BLaER1 treated with 17β-estradiol and CSF1 and Interleukin-3, amounts not matched to agents 10 nM and 100 nM (cell line): ENCODE measurements around the gene TUBA4A.
"Not testable (repeated sequence)": the region's sequence is repeated elsewhere in the genome, so short reads cannot be mapped to it uniquely, and the experiment has no call there.

Experiments
- H3K27ac ChIP-seq, 11 experiments: shearing (Covaris generic); formaldehyde crosslinking; 2 replicates each; pipeline ENCODE4 v1.8.1; 2022
- H3K27me3 ChIP-seq, 11 experiments: shearing (Covaris generic); formaldehyde crosslinking; 2 replicates each; pipeline ENCODE4 v1.8.1; 2022
- H3K36me3 ChIP-seq, 11 experiments: shearing (Covaris generic); formaldehyde crosslinking; 2 replicates each; pipeline ENCODE4 v1.8.1; 2022
- H3K4me1 ChIP-seq, 10 experiments: shearing (Covaris generic); formaldehyde crosslinking; 2 replicates each; pipeline ENCODE4 v1.8.1; 2022
- H3K4me2 ChIP-seq, 11 experiments: shearing (Covaris generic); formaldehyde crosslinking; 2 replicates each; pipeline ENCODE4 v1.8.1; 2022
- H3K4me3 ChIP-seq, 10 experiments: shearing (Covaris generic); formaldehyde crosslinking; 2 replicates each; pipeline ENCODE4 v1.8.1; 2022
- H3K9ac ChIP-seq, 11 experiments: shearing (Covaris generic); formaldehyde crosslinking; 2 replicates each; pipeline ENCODE4 v1.8.1; 2022
- H3K9me3 ChIP-seq, 11 experiments: shearing (Covaris generic); formaldehyde crosslinking; replicated peaks in 1 of 11; 2 replicates each; pipeline ENCODE4 v1.8.1; 2022
- H4K20me1 ChIP-seq, 11 experiments: shearing (Covaris generic); formaldehyde crosslinking; 2 replicates each; pipeline ENCODE4 v1.8.1; 2022
- Cebpa-rat ChIP-seq, 11 experiments: shearing (Covaris generic); IDR thresholded peaks; 2 replicates each; pipeline ENCODE4 v1.8.1; 2022

Gene TUBA4A

DNA sequence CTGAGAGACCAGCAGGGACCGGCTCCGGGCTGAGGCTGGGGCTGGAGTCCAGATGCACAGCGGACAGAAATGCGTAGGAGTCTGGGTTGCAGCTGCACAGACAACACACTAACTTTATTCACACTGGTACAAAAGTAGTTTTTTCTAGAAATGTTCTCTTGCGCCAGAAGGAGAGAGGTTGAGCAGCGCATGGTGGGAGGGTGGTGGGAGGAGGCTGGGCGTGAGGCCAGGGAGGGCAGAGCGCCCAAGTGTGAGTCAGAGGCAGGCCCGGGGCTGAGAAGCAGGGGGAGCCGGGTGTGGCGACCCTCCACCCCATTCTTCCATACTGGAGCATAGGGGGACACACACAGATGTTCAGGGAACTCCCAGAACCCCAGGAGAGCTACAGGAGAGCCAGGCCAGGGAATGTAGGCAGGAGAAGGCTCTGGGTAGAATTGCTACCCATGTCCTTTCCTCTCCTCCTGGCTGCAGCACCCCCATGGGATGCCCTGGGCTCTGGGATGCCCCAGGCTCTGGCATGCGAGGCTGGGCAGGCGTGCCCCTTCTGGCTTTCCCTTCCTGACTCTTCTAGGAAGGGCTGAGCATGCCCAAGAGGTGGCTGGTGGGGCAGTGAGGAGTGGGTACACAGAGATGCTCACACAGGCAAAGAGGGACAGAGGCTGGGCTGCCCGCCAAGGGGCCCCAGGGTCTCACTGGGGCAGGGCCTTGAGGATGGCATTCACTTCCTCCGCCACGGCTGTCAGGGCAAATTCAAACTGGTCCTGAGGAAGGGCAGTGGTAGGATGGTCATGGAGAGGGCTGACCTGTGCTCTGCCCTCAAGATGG is 36.0 kb upstream of the TUBA4A start:
- Histone ChIP-seq H3K4me1 (peaks cover 19 to 48% (median 28%) of the 10 kb centered on the region in 10 experiments), H3K9ac (no peak overlapping the region), H4K20me1 (peaks cover 0 to 20% (median 7%) of the 10 kb centered on the region in 11 experiments; a peak in 11 of 22 replicates), H3K9me3 (no peaks in the 10 kb centered on the region), H3K27ac (no peak overlapping the region), H3K4me3 (no peak overlapping the region), H3K27me3 (no peaks in the 10 kb centered on the region; a peak in 2 of 22 replicates), H3K4me2 (peak overlapping the region in 2 of 11 experiments; percentile 14 to 18; a peak in 2 of 22 replicates), H3K36me3 (peaks cover 0 to 16% (median 0%) of the 10 kb centered on the region in 11 experiments; a peak in 7 of 22 replicates)
- TF ChIP-seq Cebpa-rat (IDR thresholded peaks at IDR 0.05) = no peak

DNA sequence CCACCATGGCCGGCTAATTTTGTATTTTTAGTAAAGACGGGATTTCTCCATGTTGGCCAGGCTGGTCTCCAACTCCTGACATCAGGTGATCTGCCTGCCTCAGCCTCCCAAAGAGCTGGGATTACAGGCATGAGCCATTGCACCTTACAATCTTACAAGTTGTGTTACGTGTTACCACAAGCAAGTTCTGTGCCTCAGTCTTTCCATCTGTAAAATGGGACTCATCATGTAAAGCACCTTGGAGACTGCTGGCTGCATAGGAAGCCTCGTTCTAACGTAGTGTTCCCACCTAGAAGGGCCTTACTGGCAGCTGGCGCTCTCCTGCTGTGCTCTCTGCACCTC is 35.4 kb upstream of the TUBA4A start:
- TF ChIP-seq Cebpa-rat (IDR thresholded peaks at IDR 0.05) = no peak
- H3K27me3 ChIP-seq = no peaks in the 10 kb centered on the region; a peak in 1 of 22 replicates
- no peaks in the 10 kb centered on the region for H3K9me3 ChIP-seq
- H3K4me2 ChIP-seq = no peak overlapping the region
- peaks cover 0 to 21% (median 0%) of the 10 kb centered on the region in 11 experiments; a peak in 7 of 22 replicates for H3K36me3 ChIP-seq
- no peak overlapping the region for H3K9ac ChIP-seq
- H3K27ac ChIP-seq = no peak overlapping the region
- H3K4me1 ChIP-seq = peaks cover 21 to 50% (median 30%) of the 10 kb centered on the region in 10 experiments
- H3K4me3 ChIP-seq = no peak overlapping the region
- peaks cover 0 to 25% (median 12%) of the 10 kb centered on the region in 11 experiments; a peak in 12 of 22 replicates for H4K20me1 ChIP-seq

DNA sequence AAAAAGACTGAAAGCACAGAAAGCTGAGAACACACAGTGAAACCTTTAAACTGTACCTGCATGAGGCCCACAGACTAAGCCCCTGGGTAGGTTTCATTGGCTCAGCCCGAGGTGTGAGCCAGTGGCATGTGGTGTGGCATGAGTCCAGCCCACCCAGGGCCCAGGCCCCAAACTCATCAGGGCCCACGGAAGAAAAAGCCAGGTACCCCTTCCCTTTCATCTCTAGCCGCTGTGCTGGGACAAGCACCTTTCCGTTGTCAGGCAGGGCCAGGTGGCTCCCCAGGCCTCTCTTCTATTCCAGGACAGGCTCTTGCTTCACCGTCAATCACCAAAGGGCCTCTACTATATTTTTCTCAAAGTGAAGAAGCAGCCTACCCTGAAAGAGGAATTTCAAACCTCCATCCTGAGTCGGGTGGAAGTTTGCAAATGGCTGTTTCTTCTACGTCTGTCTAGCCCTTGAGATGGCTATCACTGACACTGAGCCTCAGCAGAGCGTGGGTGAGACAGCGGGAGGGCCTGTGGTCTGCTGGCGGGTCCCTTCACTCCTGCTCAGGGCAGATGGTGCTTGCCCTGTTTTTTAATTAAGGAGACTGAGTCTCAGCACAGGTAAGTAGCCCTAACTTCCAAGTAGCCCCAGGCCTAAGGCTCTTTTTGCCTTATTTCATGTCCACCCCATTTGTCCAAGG is 34.0 kb upstream of the TUBA4A start:
- no peak for TF ChIP-seq Cebpa-rat (IDR thresholded peaks at IDR 0.05)
- Histone ChIP-seq H3K27ac (no peak overlapping the region), H3K4me2 (0 out of 22 replicates have a peak overlapping the region, but pooled peaks of 1 of the 11 experiments have one; percentile 3), H3K9ac (0 out of 22 replicates have a peak overlapping the region, but pooled peaks of 1 of the 11 experiments have one; percentile 1), H4K20me1 (peaks cover 6 to 38% (median 21%) of the 10 kb centered on the region in 11 experiments; a peak in 14 of 22 replicates), H3K4me3 (no peak overlapping the region), H3K4me1 (peaks cover 22 to 59% (median 39%) of the 10 kb centered on the region in 10 experiments), H3K9me3 (no peaks in the 10 kb centered on the region), H3K27me3 (no peaks in the 10 kb centered on the region), H3K36me3 (peaks cover 0 to 36% (median 0%) of the 10 kb centered on the region in 11 experiments; a peak in 7 of 22 replicates)

DNA sequence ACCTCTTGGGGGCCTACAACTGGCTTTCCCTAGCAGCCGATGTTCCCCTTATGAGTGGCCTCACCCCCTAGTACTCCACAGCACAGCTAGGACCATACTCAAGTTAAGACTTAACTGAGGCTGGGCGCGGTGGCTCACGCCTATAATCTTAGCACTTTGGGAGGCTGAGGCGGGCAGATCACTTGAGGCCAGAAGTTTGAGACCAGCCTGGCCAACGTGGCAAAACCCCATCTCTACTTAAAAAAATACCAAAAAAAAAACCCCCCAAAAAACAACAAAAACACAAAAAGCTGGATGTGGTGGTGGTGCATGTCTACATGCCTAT is 33.4 kb upstream of the TUBA4A start:
- H3K9me3 ChIP-seq, H3K27me3 ChIP-seq, H3K4me3 ChIP-seq, H3K9ac ChIP-seq, H3K27ac ChIP-seq: not testable (repeated sequence)
- Histone ChIP-seq H3K4me1 (peaks cover 28 to 65% (median 46%) of the 10 kb centered on the region in 10 experiments), H3K36me3 (peaks cover 0 to 40% (median 0%) of the 10 kb centered on the region in 11 experiments; a peak in 7 of 22 replicates), H3K4me2 (0 out of 22 replicates have a peak overlapping the region, but pooled peaks of 2 of the 11 experiments have one; percentile 12 to 36), H4K20me1 (peaks cover 10 to 43% (median 21%) of the 10 kb centered on the region in 11 experiments; a peak in 15 of 22 replicates)

DNA sequence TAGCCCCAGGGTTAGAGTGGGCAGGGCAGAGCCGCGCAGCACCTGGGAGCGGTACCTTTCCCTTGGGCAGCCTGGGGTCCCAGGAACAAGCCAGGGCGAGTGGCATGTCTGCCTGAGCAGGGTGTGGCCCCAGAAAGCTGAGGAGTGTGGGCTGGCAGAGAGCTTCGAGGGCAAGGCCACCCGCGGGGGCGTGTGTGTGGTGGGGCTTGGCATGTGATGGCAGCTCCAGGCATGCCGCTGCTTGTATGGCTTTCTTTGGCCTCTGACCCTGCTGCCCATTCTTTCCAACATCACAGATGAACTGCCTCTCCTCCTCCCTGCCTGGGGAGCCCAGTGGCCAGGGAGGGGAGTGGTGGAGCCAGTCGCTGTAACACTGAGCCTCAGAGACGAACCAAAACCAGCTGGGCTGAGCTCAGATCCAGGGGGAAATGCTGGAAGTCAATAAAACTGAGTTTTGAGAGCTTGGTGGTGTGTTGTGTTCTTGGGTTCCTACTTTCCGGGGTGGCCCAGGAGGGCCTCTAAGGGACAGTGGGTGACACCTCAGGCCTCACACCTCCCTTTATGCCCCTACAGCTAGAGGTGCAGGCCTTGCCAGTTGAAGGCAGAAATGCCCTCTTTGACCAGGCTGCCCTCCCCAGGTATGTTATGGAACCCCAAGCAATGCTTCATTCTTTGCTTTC is 32.9 kb upstream of the TUBA4A start:
- Histone ChIP-seq H3K4me2 (peak overlapping the region; percentile 7 to 48 (median 35); a peak in 18 of 22 replicates), H3K27ac (no peak overlapping the region)

DNA sequence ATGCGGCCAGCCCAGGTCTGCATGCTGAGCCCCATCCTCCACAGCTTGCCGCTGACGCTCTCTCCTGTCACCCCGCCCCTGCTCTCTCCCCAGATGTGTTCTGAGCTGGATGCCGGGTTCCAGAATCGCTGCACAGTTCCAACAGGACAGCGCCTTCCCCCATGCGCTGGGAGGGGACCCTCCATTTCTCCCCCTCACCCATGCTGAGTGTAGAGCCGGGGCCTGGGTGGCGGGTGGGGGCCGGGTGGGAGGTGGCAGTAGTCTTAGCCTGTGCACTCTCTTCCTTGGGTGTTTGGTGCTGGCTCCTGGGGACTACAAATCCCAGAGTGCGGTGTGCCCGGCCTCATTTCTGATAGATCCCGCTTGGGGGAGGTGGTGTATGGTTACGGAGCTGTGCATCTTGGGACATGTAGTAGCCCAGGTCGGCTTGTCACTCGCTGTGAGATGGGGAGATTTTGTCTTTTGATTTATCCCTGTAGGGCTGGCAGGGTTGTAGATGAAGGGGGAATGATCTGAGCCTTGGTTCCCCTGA is 32.2 kb upstream of the TUBA4A start:
- Histone ChIP-seq H3K27ac (no peak overlapping the region), H3K4me3 (no peak overlapping the region), H3K9ac (peak overlapping the region in 7 of 11 experiments; percentile 2 to 64 (median 24); a peak in 4 of 22 replicates), H4K20me1 (peaks cover 17 to 54% (median 27%) of the 10 kb centered on the region in 11 experiments; a peak in 16 of 22 replicates), H3K36me3 (peaks cover 0 to 51% (median 0%) of the 10 kb centered on the region in 11 experiments; a peak in 7 of 22 replicates), H3K4me2 (peak overlapping the region; percentile 48 to 98 (median 82); a peak in 21 of 22 replicates), H3K9me3 (no peaks in the 10 kb centered on the region), H3K4me1 (peaks cover 40 to 77% (median 57%) of the 10 kb centered on the region in 10 experiments), H3K27me3 (no peaks in the 10 kb centered on the region)
- no peak for TF ChIP-seq Cebpa-rat (IDR thresholded peaks at IDR 0.05)

More for the DNA sequence above, 32.9 kb upstream of the TUBA4A start:
- Histone ChIP-seq H3K27me3 (no peaks in the 10 kb centered on the region), H3K4me3 (no peak overlapping the region), H3K36me3 (peaks cover 0 to 45% (median 0%) of the 10 kb centered on the region in 11 experiments; a peak in 7 of 22 replicates), H4K20me1 (peaks cover 15 to 48% (median 26%) of the 10 kb centered on the region in 11 experiments; a peak in 16 of 22 replicates), H3K4me1 (peaks cover 33 to 70% (median 51%) of the 10 kb centered on the region in 10 experiments), H3K9ac (no peak overlapping the region), H3K9me3 (no peaks in the 10 kb centered on the region)
- no peak for TF ChIP-seq Cebpa-rat (IDR thresholded peaks at IDR 0.05)

DNA sequence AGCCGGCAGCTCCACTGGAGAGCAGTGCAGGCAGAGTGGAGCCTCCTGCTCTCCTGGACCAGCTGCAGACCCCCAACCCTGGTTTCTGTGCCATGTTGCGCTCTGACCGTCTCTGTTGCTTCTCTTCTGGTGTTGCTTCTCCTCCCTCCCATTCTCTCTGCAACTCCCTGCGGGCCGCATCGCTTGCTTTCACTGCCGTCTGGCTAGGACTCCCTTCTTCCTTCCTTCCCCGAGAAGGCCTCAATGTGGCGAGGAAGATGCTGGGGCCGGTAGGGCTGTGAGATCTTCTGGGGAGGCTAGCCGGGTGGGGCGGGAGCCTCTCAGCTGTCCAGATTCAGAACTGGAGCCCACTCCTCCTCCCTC is 31.6 kb upstream of the TUBA4A start:
- H3K27ac ChIP-seq = no peak overlapping the region
- H3K4me1 ChIP-seq = peaks cover 46 to 83% (median 63%) of the 10 kb centered on the region in 10 experiments
- H3K4me2 ChIP-seq = peak overlapping the region; percentile 48 to 98 (median 82)
- H3K9me3 ChIP-seq = no peaks in the 10 kb centered on the region
- H3K9ac ChIP-seq = peak overlapping the region in 8 of 11 experiments; percentile 2 to 64 (median 28); a peak in 7 of 22 replicates
- H3K36me3 ChIP-seq = peaks cover 0 to 57% (median 0%) of the 10 kb centered on the region in 11 experiments; a peak in 7 of 22 replicates
- H3K4me3 ChIP-seq = no peak overlapping the region
- H3K27me3 ChIP-seq = no peaks in the 10 kb centered on the region
- no peak for TF ChIP-seq Cebpa-rat (IDR thresholded peaks at IDR 0.05)
- H4K20me1 ChIP-seq = peaks cover 17 to 60% (median 28%) of the 10 kb centered on the region in 11 experiments; a peak in 16 of 22 replicates
